ENCODE data around the gene TRIM2. TPM values are rescaled to one million over a fixed set of nuclear protein-coding genes. Genes with fewer than 3 reads are reported as not detected.

Gene TRIM2
- total RNA-seq, 1 donor from 2014 or later = 120 TPM

DNA sequence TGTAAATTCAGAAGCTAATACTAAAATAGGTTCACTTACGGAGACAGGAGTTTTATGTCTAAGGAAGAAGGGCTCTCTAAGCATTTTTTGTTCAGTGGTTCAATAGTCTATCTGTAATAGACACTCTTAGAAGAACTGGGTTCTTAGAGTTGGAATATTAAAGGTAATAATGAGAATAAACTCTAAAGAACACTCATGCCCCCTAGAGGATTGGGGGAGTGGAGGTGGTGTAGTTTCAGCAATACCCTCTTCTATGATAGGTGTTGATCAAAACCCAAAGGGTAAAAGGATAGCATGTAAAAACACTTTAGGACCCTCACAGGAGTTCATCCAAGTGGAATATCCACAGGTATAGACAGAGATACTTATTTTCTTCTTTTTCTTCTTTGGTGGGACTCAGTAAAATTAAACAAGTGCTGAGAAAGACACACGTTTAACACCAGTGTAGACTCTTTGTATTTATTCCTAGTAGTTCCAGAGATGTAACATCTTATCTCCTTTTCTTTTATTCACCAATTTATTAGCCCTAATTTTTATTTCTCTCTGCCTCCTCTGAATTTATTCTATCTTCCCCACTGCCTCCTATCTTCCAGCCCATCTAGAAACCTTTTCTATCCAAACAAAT, 114.6 kb downstream of the TRIM2 start:
- TF ChIP-seq, protein P1, sequence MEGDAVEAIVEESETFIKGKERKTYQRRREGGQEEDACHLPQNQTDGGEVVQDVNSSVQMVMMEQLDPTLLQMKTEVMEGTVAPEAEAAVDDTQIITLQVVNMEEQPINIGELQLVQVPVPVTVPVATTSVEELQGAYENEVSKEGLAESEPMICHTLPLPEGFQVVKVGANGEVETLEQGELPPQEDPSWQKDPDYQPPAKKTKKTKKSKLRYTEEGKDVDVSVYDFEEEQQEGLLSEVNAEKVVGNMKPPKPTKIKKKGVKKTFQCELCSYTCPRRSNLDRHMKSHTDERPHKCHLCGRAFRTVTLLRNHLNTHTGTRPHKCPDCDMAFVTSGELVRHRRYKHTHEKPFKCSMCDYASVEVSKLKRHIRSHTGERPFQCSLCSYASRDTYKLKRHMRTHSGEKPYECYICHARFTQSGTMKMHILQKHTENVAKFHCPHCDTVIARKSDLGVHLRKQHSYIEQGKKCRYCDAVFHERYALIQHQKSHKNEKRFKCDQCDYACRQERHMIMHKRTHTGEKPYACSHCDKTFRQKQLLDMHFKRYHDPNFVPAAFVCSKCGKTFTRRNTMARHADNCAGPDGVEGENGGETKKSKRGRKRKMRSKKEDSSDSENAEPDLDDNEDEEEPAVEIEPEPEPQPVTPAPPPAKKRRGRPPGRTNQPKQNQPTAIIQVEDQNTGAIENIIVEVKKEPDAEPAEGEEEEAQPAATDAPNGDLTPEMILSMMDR (IDR thresholded peaks at IDR 0.05; ENCODE audit: partially characterized antibody, unreplicated experiment) = peak; percentile 42
- Mint-ChIP-seq H3K4me1 (ENCODE audit: low read depth, unreplicated experiment) (no peaks in the 10 kb centered on the region), H3K27me3 (ENCODE audit: unreplicated experiment) (no peaks in the 10 kb centered on the region), H3K4me3 (ENCODE audit: unreplicated experiment) (no peak overlapping the region), H3K9me3 (ENCODE audit: unreplicated experiment) (no peaks in the 10 kb centered on the region), H3K36me3 (ENCODE audit: unreplicated experiment) (no peaks in the 10 kb centered on the region), H3K27ac (ENCODE audit: unreplicated experiment) (no peak overlapping the region)
- no peak for DNase-seq

DNA sequence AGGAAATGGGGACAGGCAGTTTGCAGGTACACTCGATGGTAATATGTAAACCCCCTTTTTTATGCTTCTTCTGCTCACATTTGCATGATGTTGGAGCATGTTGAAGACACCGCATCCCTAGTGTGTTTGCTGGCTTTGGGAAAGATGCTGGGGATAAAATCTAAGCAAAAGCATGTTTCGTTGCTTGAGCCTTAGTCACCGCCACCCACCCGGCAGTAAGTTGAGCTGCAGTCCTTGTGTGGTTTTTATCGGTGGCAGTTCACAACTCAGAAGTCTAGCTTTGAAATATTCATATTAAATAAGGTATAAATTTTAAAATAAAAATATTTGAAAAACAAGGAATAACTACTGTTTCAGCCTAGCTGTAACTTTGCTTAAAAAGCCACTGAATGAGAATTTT, 118.5 kb downstream of the TRIM2 start:
- no peak for DNase-seq
- H3K4me3 Mint-ChIP-seq (ENCODE audit: unreplicated experiment) = no peak overlapping the region
- peaks cover 1% of the 10 kb centered on the region for H3K9me3 Mint-ChIP-seq (ENCODE audit: unreplicated experiment)
- H3K36me3 Mint-ChIP-seq (ENCODE audit: unreplicated experiment) = no peaks in the 10 kb centered on the region
- H3K27me3 Mint-ChIP-seq (ENCODE audit: unreplicated experiment) = no peaks in the 10 kb centered on the region
- TF ChIP-seq, protein P1 (IDR thresholded peaks at IDR 0.05; ENCODE audit: partially characterized antibody, unreplicated experiment) = no peak
- H3K27ac Mint-ChIP-seq (ENCODE audit: unreplicated experiment) = no peak overlapping the region
- no peaks in the 10 kb centered on the region for H3K4me1 Mint-ChIP-seq (ENCODE audit: low read depth, unreplicated experiment)

DNA sequence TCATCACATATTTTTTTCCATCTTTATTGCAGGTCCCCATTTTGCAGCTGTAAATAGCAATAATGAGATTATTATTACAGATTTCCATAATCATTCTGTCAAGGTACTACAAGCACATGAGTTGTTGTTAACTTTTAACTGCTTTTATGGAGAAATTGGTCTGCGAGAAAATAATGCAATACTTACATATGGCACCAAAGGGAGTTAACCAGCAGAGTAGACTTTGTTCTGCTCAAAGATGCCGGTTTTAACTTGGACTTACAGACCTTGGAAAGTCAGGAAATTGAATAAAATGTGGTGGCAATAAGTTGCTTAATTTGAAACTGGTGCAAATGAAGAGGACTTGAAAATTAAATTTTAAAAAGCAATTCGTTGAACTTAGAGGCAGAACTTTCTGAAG, 119.8 kb downstream of the TRIM2 start:
- no peak for DNase-seq
- peaks cover 1% of the 10 kb centered on the region for H3K9me3 Mint-ChIP-seq (ENCODE audit: unreplicated experiment)
- H3K4me3 Mint-ChIP-seq (ENCODE audit: unreplicated experiment) = no peak overlapping the region
- H3K4me1 Mint-ChIP-seq (ENCODE audit: low read depth, unreplicated experiment) = no peaks in the 10 kb centered on the region
- no peaks in the 10 kb centered on the region for H3K36me3 Mint-ChIP-seq (ENCODE audit: unreplicated experiment)
- H3K27me3 Mint-ChIP-seq (ENCODE audit: unreplicated experiment) = no peaks in the 10 kb centered on the region
- TF ChIP-seq, protein P1 (IDR thresholded peaks at IDR 0.05; ENCODE audit: partially characterized antibody, unreplicated experiment) = no peak
- H3K27ac Mint-ChIP-seq (ENCODE audit: unreplicated experiment) = no peak overlapping the region

DNA sequence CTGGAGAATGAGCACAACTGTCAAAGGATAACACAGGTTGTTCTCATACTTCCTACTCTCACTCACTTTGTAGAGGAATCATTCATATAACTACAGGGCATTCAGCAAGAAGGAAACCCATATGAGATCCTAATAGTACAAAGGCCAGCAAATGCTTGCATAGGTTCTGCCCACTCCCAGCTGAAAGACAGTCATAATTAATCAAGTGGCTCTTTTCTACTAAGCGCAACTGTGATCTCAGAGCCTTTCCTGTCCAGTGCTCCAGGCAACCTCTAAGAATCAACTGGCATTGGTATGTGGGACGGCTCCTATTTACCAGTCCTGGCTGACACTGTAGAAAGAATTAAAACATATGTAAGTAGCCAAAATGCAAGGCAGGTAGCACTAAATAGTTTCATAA, 121.3 kb downstream of the TRIM2 start:
- Mint-ChIP-seq H3K4me1 (ENCODE audit: low read depth, unreplicated experiment) (no peaks in the 10 kb centered on the region), H3K27me3 (ENCODE audit: unreplicated experiment) (no peaks in the 10 kb centered on the region), H3K4me3 (ENCODE audit: unreplicated experiment) (no peak overlapping the region), H3K36me3 (ENCODE audit: unreplicated experiment) (no peaks in the 10 kb centered on the region), H3K9me3 (ENCODE audit: unreplicated experiment) (peaks cover 1% of the 10 kb centered on the region), H3K27ac (ENCODE audit: unreplicated experiment) (no peak overlapping the region)
- TF ChIP-seq, protein P1 (IDR thresholded peaks at IDR 0.05; ENCODE audit: partially characterized antibody, unreplicated experiment) = no peak
- no peak for DNase-seq

DNA sequence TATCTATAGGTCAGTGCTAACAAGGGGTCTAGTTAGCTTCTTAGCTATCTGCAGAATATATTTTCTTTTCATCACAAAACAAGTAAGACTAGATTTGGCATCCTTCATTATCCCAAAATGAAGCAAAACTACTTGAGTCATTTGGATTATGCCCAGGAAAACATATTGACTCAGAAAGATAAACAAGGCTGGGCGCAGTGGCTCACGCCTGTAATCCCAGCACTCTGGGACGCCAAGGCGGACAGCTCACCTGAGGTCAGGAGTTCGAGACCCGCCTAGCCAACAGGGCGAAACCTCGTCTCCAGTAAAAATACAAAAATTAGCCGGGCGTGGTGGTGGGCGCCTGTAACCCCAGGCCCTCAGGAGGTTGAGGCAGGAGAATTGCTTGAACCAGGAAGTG, 122.3 kb downstream of the TRIM2 start:
- Mint-ChIP-seq H3K36me3 (ENCODE audit: unreplicated experiment) (no peaks in the 10 kb centered on the region), H3K27me3 (ENCODE audit: unreplicated experiment) (no peaks in the 10 kb centered on the region), H3K27ac (ENCODE audit: unreplicated experiment) (no peak overlapping the region), H3K4me1 (ENCODE audit: low read depth, unreplicated experiment) (no peaks in the 10 kb centered on the region), H3K4me3 (ENCODE audit: unreplicated experiment) (no peak overlapping the region), H3K9me3 (ENCODE audit: unreplicated experiment) (peaks cover 1% of the 10 kb centered on the region)
- no peak for DNase-seq
- TF ChIP-seq, protein P1 (IDR thresholded peaks at IDR 0.05; ENCODE audit: partially characterized antibody, unreplicated experiment) = no peak

Data from glutamatergic neuron (in vitro differentiated cells).